ENCODE results near the gene TSPEAR. TPM values are rescaled to one million over a fixed set of nuclear protein-coding genes. Genes with fewer than 3 reads are reported as not detected.

The TSPEAR gene
- total RNA-seq, 1 donor from 2014 or later: not detected

DNA sequence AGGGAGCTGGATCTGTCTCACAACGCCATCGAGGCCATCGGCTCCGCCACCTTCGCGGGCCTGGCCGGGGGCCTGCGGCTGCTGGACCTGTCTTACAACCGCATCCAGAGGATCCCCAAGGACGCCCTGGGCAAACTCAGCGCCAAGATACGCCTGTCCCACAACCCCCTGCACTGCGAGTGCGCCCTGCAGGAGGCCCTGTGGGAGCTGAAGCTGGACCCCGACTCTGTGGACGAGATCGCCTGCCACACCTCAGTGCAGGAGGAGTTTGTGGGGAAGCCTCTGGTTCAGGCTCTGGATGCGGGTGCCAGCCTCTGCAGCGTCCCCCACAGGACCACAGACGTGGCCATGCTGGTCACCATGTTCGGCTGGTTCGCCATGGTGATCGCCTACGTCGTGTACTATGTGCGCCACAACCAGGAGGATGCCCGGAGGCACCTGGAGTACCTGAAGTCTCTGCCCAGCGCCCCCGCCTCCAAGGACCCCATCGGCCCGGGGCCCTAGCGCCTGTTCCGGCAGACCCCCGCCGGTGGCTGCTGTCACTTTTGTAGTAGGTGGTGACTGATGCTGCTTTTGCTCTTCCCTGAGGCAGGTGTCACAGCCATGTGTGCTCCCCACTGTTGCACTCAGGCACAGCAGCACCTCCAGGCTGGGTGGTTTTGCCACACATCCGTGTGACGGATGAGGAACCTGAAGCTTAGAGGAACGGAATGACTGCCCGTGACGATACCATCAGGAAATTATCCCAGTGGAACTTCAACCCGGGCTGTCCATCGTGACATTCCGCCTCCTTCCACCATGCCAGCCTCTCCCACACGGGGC, 254.2 kb downstream of the TSPEAR start:
- H3K27me3 Mint-ChIP-seq (ENCODE audit: insufficient read depth): peaks cover 23% of the 10 kb centered on the region
- no peaks in the 10 kb centered on the region for H3K36me3 Mint-ChIP-seq (ENCODE audit: low read depth)
- no peak overlapping the region for H3K27ac Mint-ChIP-seq
- H3K4me1 Mint-ChIP-seq (ENCODE audit: low read depth): peaks cover 4% of the 10 kb centered on the region
- H3K4me3 Mint-ChIP-seq: peak overlapping the region; percentile 81
- peaks cover 14% of the 10 kb centered on the region for H3K9me3 Mint-ChIP-seq
- DNase-seq (ENCODE audit: low spot score): no peak
- intact Hi-C loops (cut with micrococcal nuclease): loop anchor here (10.0 kb wide), 1 partner anchor 112 kb away; no protein-coding TSS in a partner anchor

DNA sequence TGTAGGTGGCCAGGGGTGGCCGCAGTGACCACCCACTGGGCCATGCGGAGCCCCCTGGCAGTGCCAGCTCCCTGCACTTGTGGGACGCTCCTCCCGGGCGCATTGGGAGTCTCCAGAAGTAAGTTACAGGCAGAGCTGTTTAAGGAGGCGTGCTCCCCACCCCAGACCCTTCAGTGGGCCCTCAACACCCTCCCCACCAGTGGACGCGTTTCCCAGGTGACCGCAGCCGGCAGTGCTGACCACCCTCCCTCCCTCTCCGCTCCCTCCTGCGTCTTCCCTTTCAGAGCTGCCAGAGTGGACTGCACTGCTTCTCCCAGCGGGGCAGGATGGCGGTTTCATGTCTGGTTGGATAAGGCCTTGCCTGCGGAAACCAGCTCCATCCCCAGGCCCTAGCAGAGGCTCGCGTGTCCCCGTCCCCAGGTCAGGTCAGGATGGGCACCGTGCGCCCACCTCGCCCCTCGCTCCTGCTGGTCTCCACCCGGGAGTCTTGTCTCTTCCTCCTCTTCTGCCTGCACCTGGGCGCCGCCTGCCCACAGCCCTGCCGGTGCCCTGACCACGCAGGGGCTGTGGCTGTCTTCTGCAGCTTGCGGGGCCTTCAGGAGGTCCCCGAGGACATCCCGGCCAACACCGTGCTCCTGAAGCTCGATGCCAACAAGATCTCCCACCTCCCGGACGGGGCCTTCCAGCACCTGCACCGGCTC, 255.0 kb downstream of the TSPEAR start:
- Mint-ChIP-seq H3K27ac (no peak overlapping the region), H3K4me1 (ENCODE audit: low read depth) (peaks cover 4% of the 10 kb centered on the region)

DNA sequence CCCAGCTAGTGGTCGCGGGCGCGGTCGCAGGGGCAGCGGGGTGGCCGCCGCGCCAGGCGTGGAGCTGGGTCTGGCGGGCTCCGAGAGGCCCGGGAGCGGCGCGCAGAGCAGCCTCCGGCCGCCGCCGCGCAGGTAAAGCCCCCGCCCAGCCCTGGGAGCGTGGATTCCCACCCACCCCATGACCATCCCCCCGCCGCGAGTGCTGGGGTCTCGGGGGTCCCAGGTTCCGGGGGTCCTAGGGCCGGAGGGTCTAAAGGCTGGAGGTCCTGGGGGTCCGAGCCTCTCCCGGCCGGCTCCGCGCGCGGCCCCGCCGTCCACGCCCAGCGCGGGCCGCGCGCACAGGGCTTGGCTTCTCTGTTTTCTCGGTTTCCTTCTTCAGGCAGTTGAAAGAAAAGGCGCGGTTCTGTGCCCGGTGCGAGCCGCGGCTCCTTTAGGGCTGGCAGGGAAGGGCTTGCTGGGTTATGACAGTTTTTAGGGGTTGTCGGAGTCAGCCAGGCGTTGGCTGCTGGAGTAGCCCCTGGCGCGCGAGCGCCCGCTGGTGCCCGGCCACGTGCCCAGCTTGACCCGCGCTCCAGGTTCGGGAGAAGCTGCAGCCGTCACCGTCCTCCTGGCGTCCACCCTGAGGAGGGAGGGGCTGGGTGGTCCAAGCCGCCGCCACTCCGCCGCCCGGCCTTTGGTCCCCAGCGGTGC, 255.7 kb downstream of the TSPEAR start:
- H3K27ac Mint-ChIP-seq: no peak overlapping the region

More for the DNA sequence above, 255.0 kb downstream of the TSPEAR start:
- Mint-ChIP-seq H3K4me3 (peak overlapping the region; percentile 81), H3K36me3 (ENCODE audit: low read depth) (no peaks in the 10 kb centered on the region), H3K27me3 (ENCODE audit: insufficient read depth) (peaks cover 28% of the 10 kb centered on the region), H3K9me3 (peaks cover 14% of the 10 kb centered on the region)
- intact Hi-C loops (cut with micrococcal nuclease): loop anchor here (10.0 kb wide), 1 partner anchor 112 kb away; no protein-coding TSS in a partner anchor
- no peak for DNase-seq (ENCODE audit: low spot score)

DNA sequence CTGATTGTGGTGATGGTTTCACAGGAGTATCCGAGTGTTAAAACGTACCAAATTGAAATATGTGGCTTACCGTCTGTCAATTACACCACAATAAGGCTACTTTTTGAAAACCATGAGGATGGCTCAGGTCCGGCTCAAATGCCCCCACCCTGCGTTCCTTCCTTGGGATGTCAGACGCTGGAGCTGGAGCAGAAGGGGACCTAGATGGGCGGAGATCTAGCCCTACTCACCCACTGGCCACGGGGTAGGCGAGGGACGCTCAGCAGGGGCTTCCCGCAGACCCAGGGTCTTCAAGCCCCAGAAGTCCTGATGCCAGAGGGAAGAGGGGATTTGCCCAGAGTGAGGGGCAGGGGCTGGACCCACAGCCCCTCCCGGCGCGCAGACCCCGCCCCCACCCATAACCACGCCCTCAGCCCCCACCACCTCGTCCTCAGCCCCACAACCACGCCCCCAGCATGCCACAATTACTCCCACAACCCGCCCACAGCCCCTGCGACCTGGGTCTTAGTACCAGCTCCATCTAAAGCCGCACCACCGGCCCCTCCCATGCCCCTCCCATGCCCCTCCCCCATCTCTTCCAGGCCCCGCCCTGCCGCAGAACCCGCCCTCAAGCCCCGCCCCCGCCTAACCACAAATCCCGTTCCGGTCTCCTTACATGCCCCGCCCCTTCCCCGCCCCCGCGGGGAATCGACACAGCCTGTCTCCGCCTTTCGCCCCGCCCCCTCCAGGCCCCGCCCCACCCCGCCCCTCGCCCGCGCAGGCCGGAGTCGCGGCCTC, 256.4 kb downstream of the TSPEAR start, which contains the start of gene LRRC3:
TSS of gene LRRC3 (plus strand) at position 764 of the 777 bp plus-strand sequence. CDS start 1,135 bp downstream, outside the sequence.
- Mint-ChIP-seq H3K36me3 (ENCODE audit: low read depth) (no peaks in the 10 kb centered on the region), H3K4me1 (ENCODE audit: low read depth) (peaks cover 4% of the 10 kb centered on the region), H3K4me3 (peak within 1 kb of the TSS; percentile 81), H3K9me3 (peaks cover 14% of the 10 kb centered on the region), H3K27me3 (ENCODE audit: insufficient read depth) (peaks cover 28% of the 10 kb centered on the region), H3K27ac (peak within 1 kb of the TSS; percentile 16)
- DNase-seq (ENCODE audit: low spot score): peak; percentile 67
- intact Hi-C loops (cut with micrococcal nuclease): loop anchor here (1.0 to 10.0 kb wide), 4 partner anchors 24 to 362 kb away; no protein-coding TSS in a partner anchor

More for the DNA sequence above, 255.7 kb downstream of the TSPEAR start:
- Mint-ChIP-seq H3K4me1 (ENCODE audit: low read depth) (peaks cover 4% of the 10 kb centered on the region), H3K4me3 (peak overlapping the region; percentile 81), H3K36me3 (ENCODE audit: low read depth) (no peaks in the 10 kb centered on the region), H3K9me3 (peaks cover 14% of the 10 kb centered on the region), H3K27me3 (ENCODE audit: insufficient read depth) (peaks cover 28% of the 10 kb centered on the region)
- intact Hi-C loops (cut with micrococcal nuclease): loop anchor here (1.0 to 10.0 kb wide), 4 partner anchors 24 to 362 kb away; no protein-coding TSS in a partner anchor
- DNase-seq (ENCODE audit: low spot score): peak; percentile 41

DNA sequence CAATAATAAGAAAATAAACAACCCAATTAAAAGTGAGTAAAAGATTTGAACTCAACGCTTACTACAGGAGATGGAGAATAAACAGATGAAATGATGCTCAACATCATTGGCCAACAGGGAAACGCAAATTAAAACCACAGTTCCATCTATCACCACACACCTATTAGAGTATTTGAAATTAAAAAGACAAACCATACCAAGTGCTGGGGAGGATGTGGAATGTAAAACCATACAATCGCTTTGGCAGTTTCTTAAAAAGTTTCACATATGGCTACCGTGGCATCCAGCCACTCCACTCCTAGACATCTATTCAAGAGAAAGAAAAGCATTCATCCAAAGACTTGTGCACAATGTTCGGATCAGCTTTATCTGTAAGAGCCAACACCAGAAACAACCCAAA, 257.3 kb downstream of the TSPEAR start:
- intact Hi-C loops (cut with micrococcal nuclease): loop anchor here (10.0 kb wide), 1 partner anchor 109 kb away; no protein-coding TSS in a partner anchor
- H3K4me1 Mint-ChIP-seq (ENCODE audit: low read depth): peaks cover 4% of the 10 kb centered on the region
- no peak overlapping the region for H3K27ac Mint-ChIP-seq
- peaks cover 28% of the 10 kb centered on the region for H3K27me3 Mint-ChIP-seq (ENCODE audit: insufficient read depth)
- H3K36me3 Mint-ChIP-seq (ENCODE audit: low read depth): no peaks in the 10 kb centered on the region
- peaks cover 14% of the 10 kb centered on the region for H3K9me3 Mint-ChIP-seq
- DNase-seq (ENCODE audit: low spot score): no peak
- peak overlapping the region; percentile 74 for H3K4me3 Mint-ChIP-seq

DNA sequence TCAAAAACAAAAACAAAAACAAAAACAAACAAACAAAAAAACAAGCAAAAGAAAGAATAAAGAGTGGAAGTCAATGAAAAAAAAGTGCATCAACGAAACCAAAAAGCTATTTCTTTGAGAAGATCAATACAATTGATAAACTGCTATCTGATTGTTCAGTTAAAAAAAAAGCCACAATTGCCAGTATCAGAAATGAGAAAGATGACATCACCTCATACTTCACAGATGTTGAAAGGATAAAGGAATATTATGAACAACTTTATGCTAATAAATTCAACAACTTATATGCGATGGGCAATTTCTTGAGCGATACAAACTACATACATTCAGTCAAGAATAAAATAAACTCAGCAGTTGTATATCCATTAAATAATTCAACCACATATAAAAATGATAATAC, 258.3 kb downstream of the TSPEAR start:
- Mint-ChIP-seq H3K27ac (no peak overlapping the region), H3K9me3 (peaks cover 14% of the 10 kb centered on the region), H3K4me1 (ENCODE audit: low read depth) (no peaks in the 10 kb centered on the region), H3K36me3 (ENCODE audit: low read depth) (no peaks in the 10 kb centered on the region), H3K27me3 (ENCODE audit: insufficient read depth) (peaks cover 28% of the 10 kb centered on the region), H3K4me3 (no peak overlapping the region)
- no peak for DNase-seq (ENCODE audit: low spot score)
- intact Hi-C loops (cut with micrococcal nuclease): loop anchor here (10.0 kb wide), 1 partner anchor 108 kb away; no protein-coding TSS in a partner anchor

DNA sequence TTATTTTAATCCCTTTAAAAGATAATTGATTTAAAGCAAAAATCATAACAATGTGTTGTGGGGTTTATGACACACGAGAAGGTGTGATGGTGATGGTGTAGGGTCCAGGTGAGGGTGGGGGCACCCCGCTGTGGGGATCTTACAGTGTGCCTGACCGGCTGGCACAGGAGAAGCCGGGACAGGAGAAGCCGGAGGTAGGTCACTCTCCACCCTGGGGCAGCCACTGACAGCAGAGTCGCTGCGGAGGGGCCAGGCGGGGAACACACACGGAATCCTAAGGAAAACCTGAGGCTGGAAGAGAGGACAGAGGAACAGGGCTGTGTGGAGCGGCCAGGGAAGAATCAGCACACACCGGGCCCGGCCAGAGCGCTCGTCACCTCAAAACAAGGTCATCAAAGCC, 260.4 kb downstream of the TSPEAR start:
- Mint-ChIP-seq H3K27me3 (ENCODE audit: insufficient read depth) (peaks cover 29% of the 10 kb centered on the region), H3K27ac (no peak overlapping the region), H3K4me3 (no peak overlapping the region), H3K4me1 (ENCODE audit: low read depth) (no peaks in the 10 kb centered on the region), H3K9me3 (peaks cover 14% of the 10 kb centered on the region), H3K36me3 (ENCODE audit: low read depth) (no peaks in the 10 kb centered on the region)
- intact Hi-C loops (cut with micrococcal nuclease): loop anchor here (10.0 kb wide), 1 partner anchor 106 kb away; no protein-coding TSS in a partner anchor
- no peak for DNase-seq (ENCODE audit: low spot score)

DNA sequence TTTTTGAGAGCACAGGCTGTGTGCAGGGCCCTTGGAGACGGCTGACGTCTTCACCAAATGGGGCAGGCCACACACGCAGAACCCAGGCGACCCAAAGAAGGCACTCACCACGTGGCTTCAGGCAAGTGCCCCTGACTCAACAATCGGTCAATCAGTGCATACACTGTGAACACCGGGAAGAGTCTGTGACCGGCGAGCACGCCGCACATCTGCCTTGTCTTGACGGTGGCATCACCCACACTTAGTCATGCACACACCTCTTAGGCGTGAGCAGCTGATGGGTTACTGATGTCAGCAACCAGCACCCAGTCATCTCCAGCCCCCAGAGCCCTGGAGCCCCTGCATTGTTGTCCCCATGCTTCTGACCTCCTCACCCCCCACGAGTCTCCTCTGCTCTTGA, 261.0 kb downstream of the TSPEAR start:
- intact Hi-C loops (cut with micrococcal nuclease): loop anchor here (10.0 kb wide), 1 partner anchor 106 kb away; no protein-coding TSS in a partner anchor
- H3K4me3 Mint-ChIP-seq: no peak overlapping the region
- DNase-seq (ENCODE audit: low spot score): no peak
- H3K27me3 Mint-ChIP-seq (ENCODE audit: insufficient read depth): peaks cover 29% of the 10 kb centered on the region
- H3K9me3 Mint-ChIP-seq: peaks cover 14% of the 10 kb centered on the region
- H3K36me3 Mint-ChIP-seq (ENCODE audit: low read depth): no peaks in the 10 kb centered on the region
- no peak overlapping the region for H3K27ac Mint-ChIP-seq
- H3K4me1 Mint-ChIP-seq (ENCODE audit: low read depth): no peaks in the 10 kb centered on the region

DNA sequence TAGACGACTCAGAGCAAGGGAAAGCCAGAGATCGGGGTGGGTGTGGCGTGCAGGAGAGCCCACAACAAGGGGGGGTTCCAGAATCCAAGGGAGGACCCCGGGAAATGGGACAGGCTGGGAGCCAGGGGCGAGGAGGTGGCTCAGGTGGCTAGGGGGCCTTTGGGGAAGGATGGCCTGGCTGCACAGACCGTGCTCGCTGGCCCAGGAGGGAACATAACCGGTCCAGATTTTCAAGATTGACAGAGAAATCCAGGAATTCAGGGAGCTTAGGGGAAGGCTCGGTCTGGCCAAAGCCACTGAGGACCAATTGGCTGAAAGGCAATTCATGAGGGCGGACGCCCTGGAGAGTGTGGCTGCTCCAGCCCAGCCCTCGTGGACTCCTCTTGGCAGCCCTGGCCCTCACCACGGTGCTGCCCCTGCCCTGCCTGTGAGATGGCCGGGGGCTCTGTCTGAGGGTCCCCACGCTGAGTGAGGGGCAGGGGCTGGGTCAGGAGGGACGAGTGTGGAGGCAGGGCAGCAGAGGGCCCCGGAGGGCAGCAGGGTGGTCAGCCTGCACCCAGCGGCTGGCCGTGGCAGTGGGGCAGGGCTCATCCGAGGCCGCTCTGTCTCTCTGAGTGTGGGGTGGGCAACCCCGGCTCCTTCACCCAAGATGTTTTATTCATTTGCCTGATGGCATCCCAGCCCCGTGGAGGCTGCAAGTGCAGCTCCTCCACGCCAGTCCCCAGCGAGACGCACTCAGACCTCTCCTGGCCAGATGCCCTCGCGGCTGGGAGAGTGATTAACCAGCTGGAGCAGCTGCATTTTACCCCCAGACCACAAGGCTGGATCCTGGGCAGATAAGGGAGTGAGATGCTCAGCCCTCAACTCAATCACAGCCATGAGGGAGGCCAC, 261.7 kb downstream of the TSPEAR start:
- H3K36me3 Mint-ChIP-seq (ENCODE audit: low read depth): no peaks in the 10 kb centered on the region
- no peaks in the 10 kb centered on the region for H3K4me1 Mint-ChIP-seq (ENCODE audit: low read depth)
- no peak overlapping the region for H3K27ac Mint-ChIP-seq
- H3K4me3 Mint-ChIP-seq: no peak overlapping the region
- intact Hi-C loops (cut with micrococcal nuclease): loop anchor here (10.0 kb wide), 1 partner anchor 105 kb away; no protein-coding TSS in a partner anchor
- H3K27me3 Mint-ChIP-seq (ENCODE audit: insufficient read depth): peaks cover 29% of the 10 kb centered on the region
- no peak for DNase-seq (ENCODE audit: low spot score)
- H3K9me3 Mint-ChIP-seq: peaks cover 14% of the 10 kb centered on the region

DNA sequence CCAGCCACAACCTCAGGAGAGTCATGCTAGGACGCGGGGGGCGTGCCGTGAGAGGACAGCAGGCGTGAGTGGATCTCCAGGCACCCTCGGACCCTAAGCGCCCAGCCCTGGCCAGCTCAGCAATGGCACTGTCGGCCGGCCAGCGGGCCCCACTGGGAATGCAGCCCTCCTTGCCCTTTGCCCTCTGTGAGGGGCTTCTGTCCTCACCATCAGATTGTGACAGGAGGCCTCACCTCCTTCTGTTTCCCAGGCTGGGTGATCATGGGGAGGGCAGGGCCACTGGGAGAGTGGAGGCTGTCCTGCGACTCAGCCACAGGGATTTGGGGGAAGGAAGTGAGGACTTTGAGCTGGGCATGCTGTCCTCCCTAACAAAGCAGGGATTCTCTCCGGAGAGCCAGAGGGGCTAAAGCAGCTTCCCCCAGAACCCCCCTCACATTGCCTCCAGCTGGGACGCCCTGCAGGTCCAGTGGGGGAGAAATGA, 262.7 kb downstream of the TSPEAR start:
- no peaks in the 10 kb centered on the region for H3K4me1 Mint-ChIP-seq (ENCODE audit: low read depth)
- no peak overlapping the region for H3K4me3 Mint-ChIP-seq
- peaks cover 4% of the 10 kb centered on the region for H3K9me3 Mint-ChIP-seq
- no peak for DNase-seq (ENCODE audit: low spot score)
- intact Hi-C loops (cut with micrococcal nuclease): no loop called here
- H3K27ac Mint-ChIP-seq: no peak overlapping the region
- H3K27me3 Mint-ChIP-seq (ENCODE audit: insufficient read depth): peaks cover 20% of the 10 kb centered on the region
- no peaks in the 10 kb centered on the region for H3K36me3 Mint-ChIP-seq (ENCODE audit: low read depth)
